Osteocyte (in vitro differentiated cells): ENCODE measurements around the gene CYP1B1. TPM values are rescaled to one million over a fixed set of nuclear protein-coding genes. Genes with fewer than 3 reads are reported as not detected.

ENCODE experiments used
- DNase-seq: peaks from one replicate; pipeline ENCODE4 v3.0.0; 2021; ENCODE audit warnings: mixed read lengths; ENCODE audit not compliant: unreplicated experiment; ENCODE audit errors: extremely low spot score
- H3K27ac Mint-ChIP-seq: one replicate; pipeline ENCODE4 v1.8.0; 2021; ENCODE audit warnings: mild to moderate bottlenecking, mixed read lengths; ENCODE audit not compliant: unreplicated experiment
- H3K27me3 Mint-ChIP-seq: one replicate; pipeline ENCODE4 v1.8.0; 2021; ENCODE audit warnings: mixed read lengths; ENCODE audit not compliant: unreplicated experiment
- H3K36me3 Mint-ChIP-seq: one replicate; pipeline ENCODE4 v1.8.0; 2021; ENCODE audit warnings: mixed read lengths; ENCODE audit not compliant: unreplicated experiment
- H3K4me1 Mint-ChIP-seq: one replicate; pipeline ENCODE4 v1.8.0; 2021; ENCODE audit warnings: mixed read lengths; ENCODE audit not compliant: unreplicated experiment
- H3K4me3 Mint-ChIP-seq: one replicate; pipeline ENCODE4 v1.8.0; 2021; ENCODE audit warnings: mild to moderate bottlenecking, moderate library complexity, mixed read lengths; ENCODE audit not compliant: unreplicated experiment
- H3K9me3 Mint-ChIP-seq: one replicate; pipeline ENCODE4 v1.8.0; 2021; ENCODE audit warnings: mixed read lengths; ENCODE audit not compliant: unreplicated experiment
- long read RNA-seq: library from polyadenylated mRNA; unstranded; transcript quantifications from one replicate; pipeline ENCODE4 v2.0.0, GENCODE V29; 2021
- total RNA-seq: library from RNA; stranded (reverse); gene quantifications from 2 replicates; pipeline ENCODE4 v1.2.1, GENCODE V29; 2021
- TF ChIP-seq, protein P1 (sequence below): fragments of 200-600 bp; sonication (generic); IDR thresholded peaks from 2 replicates; pipeline ENCODE4 v1.5.0; 2021; ENCODE audit warnings: antibody characterized with exemption, mild to moderate bottlenecking, moderate library complexity

The CYP1B1 gene
- total RNA-seq: 137 and 145 TPM in 2 replicates
- long read RNA-seq, full-length matches to known transcripts: 468 of 558 reads
- long read RNA-seq, partial matches to known transcripts: 60 of 558 reads
- long read RNA-seq, other reads (novel, unspliced or antisense): 30 of 558 reads

GRCh38 chr2:38075507-38076151, at the start of gene CYP1B1:
TSS of gene CYP1B1 (minus strand) at chr2:38076151. CDS start at chr2:38075388, 763 bp downstream.
- Mint-ChIP-seq H3K4me3 (peak within 1 kb of the TSS; percentile 75), H3K9me3 (no peaks in the 10 kb centered on the region), H3K27ac (peak within 1 kb of the TSS; percentile 95), H3K36me3 (peaks cover 29% of the 10 kb centered on the region), H3K4me1 (peaks cover 54% of the 10 kb centered on the region), H3K27me3 (no peaks in the 10 kb centered on the region)
- TF ChIP-seq, protein P1, sequence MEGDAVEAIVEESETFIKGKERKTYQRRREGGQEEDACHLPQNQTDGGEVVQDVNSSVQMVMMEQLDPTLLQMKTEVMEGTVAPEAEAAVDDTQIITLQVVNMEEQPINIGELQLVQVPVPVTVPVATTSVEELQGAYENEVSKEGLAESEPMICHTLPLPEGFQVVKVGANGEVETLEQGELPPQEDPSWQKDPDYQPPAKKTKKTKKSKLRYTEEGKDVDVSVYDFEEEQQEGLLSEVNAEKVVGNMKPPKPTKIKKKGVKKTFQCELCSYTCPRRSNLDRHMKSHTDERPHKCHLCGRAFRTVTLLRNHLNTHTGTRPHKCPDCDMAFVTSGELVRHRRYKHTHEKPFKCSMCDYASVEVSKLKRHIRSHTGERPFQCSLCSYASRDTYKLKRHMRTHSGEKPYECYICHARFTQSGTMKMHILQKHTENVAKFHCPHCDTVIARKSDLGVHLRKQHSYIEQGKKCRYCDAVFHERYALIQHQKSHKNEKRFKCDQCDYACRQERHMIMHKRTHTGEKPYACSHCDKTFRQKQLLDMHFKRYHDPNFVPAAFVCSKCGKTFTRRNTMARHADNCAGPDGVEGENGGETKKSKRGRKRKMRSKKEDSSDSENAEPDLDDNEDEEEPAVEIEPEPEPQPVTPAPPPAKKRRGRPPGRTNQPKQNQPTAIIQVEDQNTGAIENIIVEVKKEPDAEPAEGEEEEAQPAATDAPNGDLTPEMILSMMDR: no peak
- DNase-seq: no peak

- Mint-ChIP-seq H3K27me3 (no peaks in the 10 kb centered on the region), H3K27ac (no peak overlapping the region), H3K9me3 (peaks cover 8% of the 10 kb centered on the region), H3K4me3 (no peak overlapping the region), H3K4me1 (peaks cover 29% of the 10 kb centered on the region), H3K36me3 (no peaks in the 10 kb centered on the region)
- no peak for DNase-seq
- TF ChIP-seq, protein P1: no peak
Observed at GRCh38 chr2:38125007-38125406, 49.1 kb upstream of the CYP1B1 start.

DNA sequence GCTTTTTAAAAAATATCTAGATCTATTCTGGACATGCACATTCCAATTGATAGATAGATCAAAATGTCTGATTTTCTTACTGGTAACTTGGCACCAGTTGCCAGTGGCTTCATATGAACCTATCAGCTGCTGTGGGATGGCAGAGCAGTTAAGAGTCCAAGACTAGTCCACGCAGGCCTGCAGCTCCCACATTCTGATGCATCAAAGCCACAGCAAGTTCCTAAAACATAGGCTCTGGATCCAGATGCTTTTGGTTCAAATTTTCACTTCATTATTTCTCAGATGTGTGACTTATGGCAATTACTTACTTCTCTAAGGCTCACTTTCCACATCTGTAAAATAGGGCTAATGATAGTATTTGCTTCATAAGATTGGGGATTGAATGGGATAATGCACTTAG, 48.0 kb upstream of the CYP1B1 start:
- H3K27ac Mint-ChIP-seq: no peak overlapping the region
- H3K36me3 Mint-ChIP-seq: no peaks in the 10 kb centered on the region
- no peak for DNase-seq
- H3K9me3 Mint-ChIP-seq: peaks cover 8% of the 10 kb centered on the region
- TF ChIP-seq, protein P1: no peak
- H3K27me3 Mint-ChIP-seq: no peaks in the 10 kb centered on the region
- no peak overlapping the region for H3K4me3 Mint-ChIP-seq
- peaks cover 29% of the 10 kb centered on the region for H3K4me1 Mint-ChIP-seq

GRCh38 chr2:38122344-38122743, 46.4 kb upstream of the CYP1B1 start:
- H3K27ac Mint-ChIP-seq: no peak overlapping the region
- DNase-seq: no peak
- TF ChIP-seq, protein P1: no peak
- H3K4me3 Mint-ChIP-seq: no peak overlapping the region
- no peaks in the 10 kb centered on the region for H3K36me3 Mint-ChIP-seq
- no peaks in the 10 kb centered on the region for H3K27me3 Mint-ChIP-seq
- peaks cover 6% of the 10 kb centered on the region for H3K9me3 Mint-ChIP-seq
- peaks cover 35% of the 10 kb centered on the region for H3K4me1 Mint-ChIP-seq

DNA sequence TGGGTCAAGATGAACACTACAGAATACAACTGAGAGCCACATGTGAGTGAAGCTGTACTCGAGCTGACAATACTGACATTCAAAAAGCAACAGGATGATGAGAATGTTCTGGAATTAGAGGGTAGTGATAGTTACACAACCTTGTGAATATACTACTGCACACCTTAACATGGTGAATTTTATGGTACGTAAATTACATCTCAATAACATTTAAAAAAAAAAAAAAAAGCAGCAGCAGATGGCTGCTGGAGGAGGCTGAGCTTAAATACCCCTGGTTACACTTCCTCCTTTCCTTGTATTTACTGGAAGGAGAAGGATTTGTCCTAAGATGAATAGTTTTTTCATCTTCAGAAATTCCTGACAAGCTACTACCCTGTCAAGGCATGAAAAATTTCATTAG, 45.5 kb upstream of the CYP1B1 start:
- H3K4me3 Mint-ChIP-seq: no peak overlapping the region
- H3K27me3 Mint-ChIP-seq: no peaks in the 10 kb centered on the region
- H3K4me1 Mint-ChIP-seq: peaks cover 44% of the 10 kb centered on the region
- H3K27ac Mint-ChIP-seq: no peak overlapping the region
- no peaks in the 10 kb centered on the region for H3K9me3 Mint-ChIP-seq
- TF ChIP-seq, protein P1: no peak
- no peaks in the 10 kb centered on the region for H3K36me3 Mint-ChIP-seq
- no peak for DNase-seq
